Measurements from ENCODE around the gene TTPAL. TPM values are rescaled to one million over a fixed set of nuclear protein-coding genes. Genes with fewer than 3 reads are reported as not detected.

The TTPAL gene
- total and polyA plus RNA-seq, 7 donors = 1.2 to 8.4 (median 4.5) TPM

- intact Hi-C loops (cut with DNase I) = no loop called here
- Histone ChIP-seq H3K27ac (no peak overlapping the region), H3K9me3 (no peaks in the 10 kb centered on the region), H3K27me3 (ENCODE audit: insufficient read depth in 3 of 3, low read length in 2 of 3) (no peaks in the 10 kb centered on the region), H3K4me1 (no peaks in the 10 kb centered on the region), H3K4me3 (no peak overlapping the region), H3K36me3 (ENCODE audit: insufficient read depth in 1 of 2, low read depth in 1 of 2) (peaks cover 15 to 97% of the 10 kb centered on the region in 2 donors)
- TF ChIP-seq CTCF (IDR thresholded peaks at IDR 0.05) = no peak
- 89 to 94% (median 92%) methylated on average over 5 of the region's 5 CpGs for WGBS, 3 donors
- DNase-seq (no peak), ATAC-seq (no peak)
Observed at GRCh38 chr20:44488551-44488950, 12.9 kb downstream of the TTPAL start.

GRCh38 chr20:44489223-44489622, 13.5 kb downstream of the TTPAL start:
- Histone ChIP-seq H3K27ac (no peak overlapping the region), H3K36me3 (ENCODE audit: insufficient read depth in 1 of 2, low read depth in 1 of 2) (peaks cover 13 to 97% of the 10 kb centered on the region in 2 donors), H3K27me3 (ENCODE audit: insufficient read depth in 3 of 3, low read length in 2 of 3) (no peaks in the 10 kb centered on the region), H3K4me1 (no peaks in the 10 kb centered on the region), H3K4me3 (no peak overlapping the region), H3K9me3 (no peaks in the 10 kb centered on the region)
- no peak for TF ChIP-seq CTCF (IDR thresholded peaks at IDR 0.05)
- WGBS, 3 donors = 62 to 77% (median 71%) methylated on average over 9 of the region's 9 CpGs
- no peak for ATAC-seq
- intact Hi-C loops (cut with DNase I) = no loop called here
- no peak for DNase-seq

- intact Hi-C loops (cut with DNase I) = no loop called here
- H3K27ac ChIP-seq = no peak overlapping the region
- H3K4me3 ChIP-seq = no peak overlapping the region
- no peaks in the 10 kb centered on the region for H3K9me3 ChIP-seq
- WGBS, 3 donors = 74 to 84% (median 83%) methylated on average over 3 of the region's 3 CpGs
- H3K4me1 ChIP-seq = peaks cover 4% of the 10 kb centered on the region
- DNase-seq (no peak), ATAC-seq (no peak)
- H3K27me3 ChIP-seq (ENCODE audit: insufficient read depth in 3 of 3, low read length in 2 of 3) = no peaks in the 10 kb centered on the region
- peaks cover 13 to 97% of the 10 kb centered on the region in 2 donors for H3K36me3 ChIP-seq (ENCODE audit: insufficient read depth in 1 of 2, low read depth in 1 of 2)
- TF ChIP-seq CTCF (IDR thresholded peaks at IDR 0.05) = no peak
Observed at GRCh38 chr20:44489931-44490330, 14.3 kb downstream of the TTPAL start.

GRCh38 chr20:44491635-44492395, 16.1 kb downstream of the TTPAL start:
- Histone ChIP-seq H3K4me3 (no peak overlapping the region), H3K4me1 (peaks cover 21% of the 10 kb centered on the region), H3K27ac (no peak overlapping the region), H3K36me3 (ENCODE audit: insufficient read depth in 1 of 2, low read depth in 1 of 2) (peaks cover 13 to 99% of the 10 kb centered on the region in 2 donors), H3K27me3 (ENCODE audit: insufficient read depth in 3 of 3, low read length in 2 of 3) (no peaks in the 10 kb centered on the region), H3K9me3 (no peaks in the 10 kb centered on the region)
- peak in 1 of 4 donors; percentile 29 for ATAC-seq
- 68 to 81% (median 68%) methylated on average over 5 of the region's 5 CpGs for WGBS, 3 donors
- intact Hi-C loops (cut with DNase I) = no loop called here
- DNase-seq = peak in 1 of 2 donors; percentile 73
- TF ChIP-seq CTCF (IDR thresholded peaks at IDR 0.05) = no peak

- H3K27ac ChIP-seq = no peak overlapping the region
- peaks cover 9 to 94% of the 10 kb centered on the region in 2 donors for H3K36me3 ChIP-seq (ENCODE audit: insufficient read depth in 1 of 2, low read depth in 1 of 2)
- H3K4me1 ChIP-seq = peaks cover 33% of the 10 kb centered on the region
- intact Hi-C loops (cut with DNase I) = no loop called here
- no peaks in the 10 kb centered on the region for H3K9me3 ChIP-seq
- 94 to 97% (median 96%) methylated on average over 1 of the region's 1 CpG for whole genome bisulfite sequencing, 3 donors
- no peaks in the 10 kb centered on the region for H3K27me3 ChIP-seq (ENCODE audit: insufficient read depth in 3 of 3, low read length in 2 of 3)
- no peak overlapping the region for H3K4me3 ChIP-seq
- TF ChIP-seq CTCF (IDR thresholded peaks at IDR 0.05) = no peak
- ATAC-seq (no peak), DNase-seq (no peak)
Observed at GRCh38 chr20:44494266-44494665, 18.6 kb downstream of the TTPAL start.

All from psoas muscle (tissue), 8 donors.